Stimulated activated CD8-positive, alpha-beta memory T cell treated with anti-CD3 and anti-CD28 coated beads, Interleukin-15, amount 100 ng/mL, for 1 hour (primary cell): Measurements from ENCODE around the gene CACYBP.

ENCODE experiments used
- DNase-seq: peaks from one replicate; pipeline ENCODE4 v3.0.0-alpha.2; 2020; ENCODE audit warnings: low read depth

CACYBP gene

GRCh38 chr1:174974711-174975119 lies 25.0 kb upstream of the CACYBP start:
- DNase-seq = no peak

DNA sequence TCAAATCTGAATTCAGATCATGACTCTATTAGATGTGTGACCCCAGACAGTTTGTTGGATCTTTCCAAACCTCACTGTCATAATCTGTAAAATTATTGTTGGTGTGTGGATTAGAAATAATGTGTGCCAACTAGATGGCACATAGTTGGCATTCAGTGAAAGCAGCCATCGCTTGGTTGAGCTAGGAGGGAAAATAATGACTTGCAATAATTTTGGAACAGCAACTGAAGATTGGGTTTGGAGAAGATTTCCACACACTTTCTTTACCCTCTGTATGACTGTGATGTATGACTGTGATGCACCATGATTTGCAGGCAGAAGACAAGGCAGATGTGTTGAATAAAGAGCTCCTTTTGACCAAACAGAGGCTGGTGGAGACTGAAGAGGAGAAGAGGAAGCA lies 24.0 kb upstream of the CACYBP start:
- DNase-seq = no peak

DNA sequence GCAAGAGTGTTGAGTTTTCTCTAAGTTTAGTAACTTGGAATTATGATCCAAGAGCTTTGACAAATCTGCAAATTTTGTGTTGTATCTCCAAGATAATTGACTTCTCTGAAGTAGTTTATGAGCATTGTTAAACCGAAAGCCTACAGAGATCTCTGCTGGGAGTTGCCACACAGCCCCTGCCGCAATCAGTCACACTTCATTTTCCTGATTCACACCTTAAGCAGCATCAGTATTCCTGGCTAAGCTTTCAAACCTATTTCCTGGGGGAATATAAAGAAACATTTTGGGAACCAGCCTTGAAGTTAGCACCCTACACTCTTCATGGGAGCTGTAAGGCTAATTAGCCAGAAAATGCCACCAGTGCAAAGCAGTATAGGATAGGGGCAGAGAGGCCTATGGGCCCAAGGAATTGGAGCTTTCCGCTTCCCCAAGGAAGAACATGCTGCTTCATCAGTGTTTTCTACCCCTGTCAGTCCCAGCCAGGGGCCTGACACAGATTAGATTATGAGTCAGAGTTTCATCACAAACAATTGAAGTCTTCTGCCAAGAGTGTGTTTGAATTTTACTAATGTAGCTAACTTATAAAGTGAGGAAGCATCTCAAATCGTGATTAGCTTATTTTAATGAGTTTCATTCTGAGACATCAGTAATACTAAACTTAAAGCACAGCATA lies 23.2 kb upstream of the CACYBP start:
- DNase-seq = no peak

DNA sequence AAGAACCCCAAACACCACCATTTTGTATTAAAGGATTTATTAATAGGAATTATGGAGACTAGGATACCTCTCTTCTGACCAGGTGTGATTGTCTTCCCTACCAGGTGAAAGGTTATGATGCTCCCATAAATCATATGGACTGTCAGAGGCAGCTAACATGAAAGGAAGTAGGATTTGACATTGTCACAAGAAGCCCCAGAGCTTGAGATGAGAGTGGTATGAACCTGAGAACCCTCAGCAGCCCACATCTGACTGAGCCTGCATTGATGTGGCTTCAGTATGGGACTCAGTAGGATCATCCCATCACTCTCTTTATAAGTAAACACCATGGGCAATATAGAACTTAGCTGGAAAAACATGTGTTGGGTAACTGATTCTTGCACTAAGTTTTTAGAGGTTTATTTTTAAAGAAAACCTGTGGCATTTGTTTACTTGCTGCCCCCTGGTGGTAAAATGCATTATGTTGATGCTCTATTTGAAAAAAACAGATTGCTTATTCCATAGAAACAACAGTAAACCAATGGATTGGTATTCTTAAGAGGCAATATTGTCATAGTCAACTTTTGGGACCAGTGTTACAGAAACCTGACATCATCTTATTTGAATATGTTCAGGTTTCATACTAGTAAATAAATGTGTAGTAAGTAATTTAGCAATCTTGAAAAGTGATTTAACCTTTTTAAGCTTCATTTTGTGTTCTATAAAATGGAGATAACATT lies 16.6 kb upstream of the CACYBP start:
- no peak for DNase-seq

DNA sequence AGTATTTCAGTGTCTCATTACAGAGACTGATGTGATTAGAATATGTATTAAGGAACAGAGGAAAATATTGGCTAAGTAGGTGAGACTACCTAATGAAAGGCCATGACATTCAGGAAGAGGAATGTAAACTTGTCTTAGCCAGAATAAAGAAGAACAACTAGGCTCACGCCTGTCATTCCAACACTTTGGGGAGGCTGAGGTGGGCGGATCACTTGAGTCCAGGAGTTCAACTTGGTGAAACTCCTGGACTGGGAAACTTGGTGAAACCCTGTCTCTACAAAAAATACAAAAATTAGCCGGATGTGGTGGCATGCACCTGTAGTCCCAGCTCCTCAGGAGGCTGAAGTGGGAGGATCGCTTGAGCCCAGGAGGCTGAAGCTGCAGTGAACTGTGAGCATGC lies 14.8 kb upstream of the CACYBP start:
- DNase-seq = no peak

DNA sequence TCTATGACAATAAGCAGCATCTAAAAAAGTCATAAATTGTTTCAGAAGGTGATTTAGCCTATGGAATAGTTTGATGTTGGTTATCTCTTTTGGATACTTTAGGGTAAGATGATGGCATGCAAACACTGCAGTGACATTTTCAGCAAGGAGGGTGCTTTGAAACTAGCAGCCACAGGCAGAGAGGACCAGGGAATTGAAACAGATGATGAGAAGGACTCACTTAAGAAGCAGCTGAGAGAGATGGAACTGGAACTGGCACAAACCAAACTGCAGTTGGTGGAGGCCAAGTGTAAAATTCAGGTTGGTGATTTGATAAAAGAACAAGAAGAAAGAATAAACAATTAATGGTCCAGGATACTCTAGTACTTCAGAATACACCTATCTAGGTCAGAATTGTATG lies 11.2 kb upstream of the CACYBP start:
- no peak for DNase-seq

DNA sequence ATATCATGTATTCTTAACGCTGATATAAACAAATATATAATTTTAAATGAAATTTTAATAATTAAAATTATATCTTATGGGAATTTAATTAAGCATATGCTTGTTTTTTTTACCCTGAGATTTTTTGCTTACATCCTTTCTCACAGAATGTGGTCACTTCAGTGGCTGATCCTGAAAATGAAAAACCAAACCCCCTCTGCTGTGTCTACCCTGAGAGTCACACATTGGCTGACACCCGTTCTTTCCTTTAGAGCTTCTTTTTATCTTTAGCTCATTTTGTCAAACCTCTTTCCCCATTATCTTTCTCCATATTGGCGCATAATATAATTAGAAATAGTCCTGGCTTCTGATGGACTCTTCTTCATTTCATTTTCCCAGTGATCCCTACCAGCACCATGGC lies 10.8 kb upstream of the CACYBP start:
- no peak for DNase-seq

- no peak for DNase-seq
Measured at GRCh38 chr1:174989536-174990220, 10.1 kb upstream of the CACYBP start.

GRCh38 chr1:174990382-174990999 lies 9.3 kb upstream of the CACYBP start:
- no peak for DNase-seq

GRCh38 chr1:174991473-174991872 lies 8.3 kb upstream of the CACYBP start:
- no peak for DNase-seq

- DNase-seq = no peak
Measured at GRCh38 chr1:174995121-174995520, 4.6 kb upstream of the CACYBP start.

DNA sequence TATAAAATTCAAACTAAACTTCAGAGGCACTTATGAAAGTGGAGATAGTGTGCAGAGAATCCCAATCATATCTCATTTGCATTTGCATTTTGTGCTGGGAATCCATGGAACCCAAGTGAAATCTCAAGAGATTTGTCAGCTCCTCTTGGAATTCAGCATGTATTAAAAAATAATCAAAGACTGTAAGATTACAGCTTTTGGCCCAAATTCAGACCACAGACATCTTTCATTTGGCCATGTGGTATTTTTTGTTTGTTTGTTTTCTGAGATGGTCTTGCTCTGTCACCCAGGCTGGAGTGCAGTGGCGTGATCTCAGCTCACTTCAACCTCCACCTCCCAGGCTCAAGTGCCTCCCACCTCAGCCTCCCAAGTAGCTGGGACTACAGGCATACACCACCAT lies 3.8 kb upstream of the CACYBP start:
- DNase-seq = no peak

- no peak for DNase-seq
Measured at GRCh38 chr1:174996476-174996875, 3.3 kb upstream of the CACYBP start.

GRCh38 chr1:174997041-174997440 lies 2.7 kb upstream of the CACYBP start:
- no peak for DNase-seq

GRCh38 chr1:174998569-174999215 lies 1.1 kb upstream of the CACYBP start:
- peak; percentile 10 for DNase-seq

GRCh38 chr1:174999216-174999935 lies 371 bp upstream of the CACYBP start:
- peak; percentile 97 for DNase-seq

DNA sequence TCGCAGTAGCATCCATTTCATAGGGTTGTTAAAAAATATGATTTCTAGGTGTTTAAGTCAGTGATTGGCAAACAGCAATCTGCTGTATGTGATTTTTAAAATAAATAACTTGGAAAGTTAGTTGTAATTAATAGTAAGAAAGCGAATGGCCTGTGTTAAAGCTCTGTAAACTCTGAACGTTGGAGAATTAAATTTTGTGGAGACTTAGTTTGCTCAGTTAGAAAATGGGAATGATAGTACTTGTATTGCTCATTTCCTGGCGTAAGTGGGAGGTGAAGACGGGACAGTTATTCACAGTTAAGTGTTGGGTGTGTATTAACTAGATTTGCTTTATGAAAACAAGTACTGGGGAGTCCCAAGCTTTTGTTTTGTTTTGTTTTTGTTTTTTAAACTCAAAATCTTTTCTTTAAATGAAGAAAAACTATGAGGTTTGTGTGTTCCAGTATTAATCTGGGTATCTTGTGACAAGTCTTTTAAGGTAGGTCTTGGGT lies 995 bp downstream of the CACYBP start:
- no peak for DNase-seq

GRCh38 chr1:175002910-175003517 lies 3.3 kb downstream of the CACYBP start:
- no peak for DNase-seq

GRCh38 chr1:175003521-175003920 lies 3.8 kb downstream of the CACYBP start:
- DNase-seq = no peak

- DNase-seq = no peak
Measured at GRCh38 chr1:175005085-175005783, 5.5 kb downstream of the CACYBP start.
